Measurements from ENCODE around the gene ACOT12.

The ACOT12 gene

GRCh38 chr5:81371354-81371876 lies 22.5 kb downstream of the ACOT12 start:
- no peaks in the 10 kb centered on the region for H3K4me1 ChIP-seq (ENCODE audit: insufficient read depth, low read length)
- H3K9ac ChIP-seq (ENCODE audit: low read depth, low read length): no peak overlapping the region
- no peaks in the 10 kb centered on the region for H3K9me3 ChIP-seq (ENCODE audit: control insufficient read depth, insufficient read depth, low read length)
- H3K36me3 ChIP-seq (ENCODE audit: insufficient read depth, low read length): no peaks in the 10 kb centered on the region

- H3K9ac ChIP-seq (ENCODE audit: low read depth, low read length): no peak overlapping the region
- H3K9me3 ChIP-seq (ENCODE audit: control insufficient read depth, insufficient read depth, low read length): no peaks in the 10 kb centered on the region
- no peaks in the 10 kb centered on the region for H3K4me1 ChIP-seq (ENCODE audit: insufficient read depth, low read length)
- no peaks in the 10 kb centered on the region for H3K36me3 ChIP-seq (ENCODE audit: insufficient read depth, low read length)
These were observed 23.0 kb downstream of the ACOT12 start for GRCh38 chr5:81370912-81371311.

- Histone ChIP-seq H3K36me3 (ENCODE audit: insufficient read depth, low read length) (no peaks in the 10 kb centered on the region), H3K4me1 (ENCODE audit: insufficient read depth, low read length) (no peaks in the 10 kb centered on the region), H3K9ac (ENCODE audit: low read depth, low read length) (no peak overlapping the region), H3K9me3 (ENCODE audit: control insufficient read depth, insufficient read depth, low read length) (no peaks in the 10 kb centered on the region)
These were observed 28.4 kb downstream of the ACOT12 start for GRCh38 chr5:81365541-81365940.

- Histone ChIP-seq H3K9ac (ENCODE audit: low read depth, low read length) (no peak overlapping the region), H3K4me1 (ENCODE audit: insufficient read depth, low read length) (peaks cover 8% of the 10 kb centered on the region), H3K9me3 (ENCODE audit: control insufficient read depth, insufficient read depth, low read length) (no peaks in the 10 kb centered on the region), H3K36me3 (ENCODE audit: insufficient read depth, low read length) (no peaks in the 10 kb centered on the region)
These were observed 30.7 kb downstream of the ACOT12 start for GRCh38 chr5:81363093-81363871.

GRCh38 chr5:81361600-81361999 lies 32.3 kb downstream of the ACOT12 start:
- no peak overlapping the region for H3K9ac ChIP-seq (ENCODE audit: low read depth, low read length)
- H3K9me3 ChIP-seq (ENCODE audit: control insufficient read depth, insufficient read depth, low read length): no peaks in the 10 kb centered on the region
- peaks cover 8% of the 10 kb centered on the region for H3K4me1 ChIP-seq (ENCODE audit: insufficient read depth, low read length)
- no peaks in the 10 kb centered on the region for H3K36me3 ChIP-seq (ENCODE audit: insufficient read depth, low read length)

GRCh38 chr5:81360640-81361039 lies 33.3 kb downstream of the ACOT12 start:
- no peaks in the 10 kb centered on the region for H3K36me3 ChIP-seq (ENCODE audit: insufficient read depth, low read length)
- H3K4me1 ChIP-seq (ENCODE audit: insufficient read depth, low read length): peaks cover 8% of the 10 kb centered on the region
- H3K9ac ChIP-seq (ENCODE audit: low read depth, low read length): no peak overlapping the region
- H3K9me3 ChIP-seq (ENCODE audit: control insufficient read depth, insufficient read depth, low read length): no peaks in the 10 kb centered on the region

- H3K4me1 ChIP-seq (ENCODE audit: insufficient read depth, low read length): peaks cover 8% of the 10 kb centered on the region
- no peaks in the 10 kb centered on the region for H3K9me3 ChIP-seq (ENCODE audit: control insufficient read depth, insufficient read depth, low read length)
- H3K9ac ChIP-seq (ENCODE audit: low read depth, low read length): no peak overlapping the region
- no peaks in the 10 kb centered on the region for H3K36me3 ChIP-seq (ENCODE audit: insufficient read depth, low read length)
These were observed 34.1 kb downstream of the ACOT12 start for GRCh38 chr5:81359881-81360280.

- Histone ChIP-seq H3K9ac (ENCODE audit: low read depth, low read length) (no peak overlapping the region), H3K36me3 (ENCODE audit: insufficient read depth, low read length) (no peaks in the 10 kb centered on the region), H3K9me3 (ENCODE audit: control insufficient read depth, insufficient read depth, low read length) (no peaks in the 10 kb centered on the region), H3K4me1 (ENCODE audit: insufficient read depth, low read length) (peaks cover 8% of the 10 kb centered on the region)
These were observed 34.8 kb downstream of the ACOT12 start for GRCh38 chr5:81359108-81359507.

GRCh38 chr5:81355291-81356251 lies 38.4 kb downstream of the ACOT12 start:
- Histone ChIP-seq H3K4me1 (ENCODE audit: insufficient read depth, low read length) (peaks cover 8% of the 10 kb centered on the region), H3K9me3 (ENCODE audit: control insufficient read depth, insufficient read depth, low read length) (no peaks in the 10 kb centered on the region), H3K36me3 (ENCODE audit: insufficient read depth, low read length) (no peaks in the 10 kb centered on the region), H3K9ac (ENCODE audit: low read depth, low read length) (no peak overlapping the region)

GRCh38 chr5:81354093-81354492 lies 39.8 kb downstream of the ACOT12 start:
- H3K9me3 ChIP-seq (ENCODE audit: control insufficient read depth, insufficient read depth, low read length): no peaks in the 10 kb centered on the region
- no peaks in the 10 kb centered on the region for H3K36me3 ChIP-seq (ENCODE audit: insufficient read depth, low read length)

GRCh38 chr5:81353189-81353588 lies 40.7 kb downstream of the ACOT12 start:
- H3K9ac ChIP-seq (ENCODE audit: low read depth, low read length): no peak overlapping the region
- no peaks in the 10 kb centered on the region for H3K4me1 ChIP-seq (ENCODE audit: insufficient read depth, low read length)
- H3K9me3 ChIP-seq (ENCODE audit: control insufficient read depth, insufficient read depth, low read length): no peaks in the 10 kb centered on the region
- H3K36me3 ChIP-seq (ENCODE audit: insufficient read depth, low read length): no peaks in the 10 kb centered on the region

More at GRCh38 chr5:81354093-81354492, 39.8 kb downstream of the ACOT12 start:
- H3K9ac ChIP-seq (ENCODE audit: low read depth, low read length): no peak overlapping the region
- peaks cover under 1% of the 10 kb centered on the region; the same call in 1 of the 2 replicates for H3K4me1 ChIP-seq (ENCODE audit: insufficient read depth, low read length)

GRCh38 chr5:81350507-81350906 lies 43.4 kb downstream of the ACOT12 start:
- H3K36me3 ChIP-seq (ENCODE audit: insufficient read depth, low read length): no peaks in the 10 kb centered on the region
- no peaks in the 10 kb centered on the region for H3K9me3 ChIP-seq (ENCODE audit: control insufficient read depth, insufficient read depth, low read length)
- H3K9ac ChIP-seq (ENCODE audit: low read depth, low read length): no peak overlapping the region
- no peaks in the 10 kb centered on the region for H3K4me1 ChIP-seq (ENCODE audit: insufficient read depth, low read length)

GRCh38 chr5:81349161-81349560 lies 44.8 kb downstream of the ACOT12 start:
- no peak overlapping the region for H3K9ac ChIP-seq (ENCODE audit: low read depth, low read length)
- H3K4me1 ChIP-seq (ENCODE audit: insufficient read depth, low read length): no peaks in the 10 kb centered on the region
- H3K9me3 ChIP-seq (ENCODE audit: control insufficient read depth, insufficient read depth, low read length): no peaks in the 10 kb centered on the region
- H3K36me3 ChIP-seq (ENCODE audit: insufficient read depth, low read length): no peaks in the 10 kb centered on the region

GRCh38 chr5:81345411-81346003 lies 48.4 kb downstream of the ACOT12 start:
- Histone ChIP-seq H3K4me1 (ENCODE audit: insufficient read depth, low read length) (no peaks in the 10 kb centered on the region), H3K9ac (ENCODE audit: low read depth, low read length) (no peak overlapping the region), H3K36me3 (ENCODE audit: insufficient read depth, low read length) (no peaks in the 10 kb centered on the region), H3K9me3 (ENCODE audit: control insufficient read depth, insufficient read depth, low read length) (no peaks in the 10 kb centered on the region)
